Measurements from ENCODE around the gene NAP1L5.
A peak's percentile ranks its signal among the peaks of the same experiment; 100 is the strongest.

NAP1L5 gene

GRCh38 chr4:88697588-88698329, at the start of gene NAP1L5:
Gene NAP1L5 (minus strand): TSS chr4:88697829. CDS start chr4:88697754, 75 bp downstream.
- peak; percentile 83 for DNase-seq

GRCh38 chr4:88747351-88747750, 49.7 kb upstream of the NAP1L5 start:
- no peak for DNase-seq

GRCh38 chr4:88746206-88746605, 48.6 kb upstream of the NAP1L5 start:
- DNase-seq, result no peak

- DNase-seq, result no peak
Measured at GRCh38 chr4:88745581-88746163, 48.0 kb upstream of the NAP1L5 start.

GRCh38 chr4:88745175-88745574, 47.5 kb upstream of the NAP1L5 start:
- DNase-seq, result no peak

- no peak for DNase-seq
Measured at GRCh38 chr4:88744609-88745008, 47.0 kb upstream of the NAP1L5 start.

GRCh38 chr4:88743696-88744095, 46.1 kb upstream of the NAP1L5 start:
- no peak for DNase-seq

- no peak for DNase-seq
Measured at GRCh38 chr4:88742561-88742960, 44.9 kb upstream of the NAP1L5 start.

GRCh38 chr4:88738180-88738579, 40.6 kb upstream of the NAP1L5 start:
- no peak for DNase-seq

GRCh38 chr4:88737307-88737941, 39.8 kb upstream of the NAP1L5 start:
- no peak for DNase-seq

GRCh38 chr4:88736264-88736663, 38.6 kb upstream of the NAP1L5 start:
- no peak for DNase-seq

GRCh38 chr4:88735564-88735963, 37.9 kb upstream of the NAP1L5 start:
- DNase-seq, result no peak

- DNase-seq, result no peak
Measured at GRCh38 chr4:88734403-88734949, 36.8 kb upstream of the NAP1L5 start.

GRCh38 chr4:88732714-88733368, 35.2 kb upstream of the NAP1L5 start:
- no peak for DNase-seq

- no peak for DNase-seq
Measured at GRCh38 chr4:88731381-88731780, 33.8 kb upstream of the NAP1L5 start.

GRCh38 chr4:88730811-88731210, 33.2 kb upstream of the NAP1L5 start:
- no peak for DNase-seq

GRCh38 chr4:88729146-88729760, 31.6 kb upstream of the NAP1L5 start:
- DNase-seq, result no peak

GRCh38 chr4:88728146-88728545, 30.5 kb upstream of the NAP1L5 start:
- DNase-seq, result no peak

- no peak for DNase-seq
Measured at GRCh38 chr4:88725986-88726385, 28.4 kb upstream of the NAP1L5 start.

GRCh38 chr4:88725143-88725542, 27.5 kb upstream of the NAP1L5 start:
- no peak for DNase-seq

GRCh38 chr4:88724406-88724805, 26.8 kb upstream of the NAP1L5 start:
- DNase-seq, result no peak

- DNase-seq, result no peak
Measured at GRCh38 chr4:88722828-88723227, 25.2 kb upstream of the NAP1L5 start.

GRCh38 chr4:88722276-88722780, 24.7 kb upstream of the NAP1L5 start:
- no peak for DNase-seq
